Activated naive CD8-positive, alpha-beta T cell treated with anti-CD3 and anti-CD28 coated beads for 36 hours (primary cell): ENCODE data around the gene GTPBP3. TPM values are rescaled to one million over a fixed set of nuclear protein-coding genes. Genes with fewer than 3 reads are reported as not detected.

ENCODE experiments used
- DNase-seq: peaks from one replicate; pipeline ENCODE4 v3.0.0; 2021
- H3K27ac Mint-ChIP-seq: one replicate; pipeline ENCODE4 v1.8.0; 2022; ENCODE audit warnings: mild to moderate bottlenecking, moderate library complexity, mixed read lengths
- H3K27me3 Mint-ChIP-seq: one replicate; pipeline ENCODE4 v1.8.0; 2022; ENCODE audit warnings: mild to moderate bottlenecking, mixed read lengths
- H3K36me3 Mint-ChIP-seq: one replicate; pipeline ENCODE4 v1.8.0; 2021; ENCODE audit warnings: mild to moderate bottlenecking, mixed read lengths
- H3K4me1 Mint-ChIP-seq: one replicate; pipeline ENCODE4 v1.8.0; 2021; ENCODE audit warnings: mixed read lengths
- H3K4me3 Mint-ChIP-seq: one replicate; pipeline ENCODE4 v1.8.0; 2022; ENCODE audit warnings: mild to moderate bottlenecking, moderate library complexity, mixed read lengths
- H3K9me3 Mint-ChIP-seq: one replicate; pipeline ENCODE4 v1.8.0; 2022; ENCODE audit warnings: mixed read lengths
- total RNA-seq, 2 experiments: library from RNA; stranded (reverse); gene quantifications; one replicate each; pipeline ENCODE4 v1.2.3, GENCODE V29; 2021

The GTPBP3 gene
- total RNA-seq, 2 experiments from 2014 or later, result 49.0 to 49.6 TPM

GRCh38 chr19:17340302-17340870 is 3.0 kb downstream of the GTPBP3 start:
- H3K27me3 Mint-ChIP-seq, result no peaks in the 10 kb centered on the region
- no peak overlapping the region for H3K27ac Mint-ChIP-seq
- peaks cover 6% of the 10 kb centered on the region for H3K36me3 Mint-ChIP-seq
- H3K9me3 Mint-ChIP-seq, result no peaks in the 10 kb centered on the region
- no peak for DNase-seq
- no peak overlapping the region for H3K4me3 Mint-ChIP-seq
- H3K4me1 Mint-ChIP-seq, result peaks cover 11% of the 10 kb centered on the region

- Mint-ChIP-seq H3K36me3 (peaks cover 6% of the 10 kb centered on the region), H3K9me3 (no peaks in the 10 kb centered on the region)
These were observed 3.6 kb downstream of the GTPBP3 start for GRCh38 chr19:17340871-17341357.

GRCh38 chr19:17341386-17341785 is 4.0 kb downstream of the GTPBP3 start:
- Mint-ChIP-seq H3K4me1 (peaks cover 11% of the 10 kb centered on the region), H3K27ac (no peak overlapping the region), H3K9me3 (no peaks in the 10 kb centered on the region), H3K4me3 (no peak overlapping the region), H3K36me3 (peaks cover 6% of the 10 kb centered on the region), H3K27me3 (no peaks in the 10 kb centered on the region)
- no peak for DNase-seq

More at GRCh38 chr19:17340871-17341357, 3.6 kb downstream of the GTPBP3 start:
- H3K27ac Mint-ChIP-seq, result no peak overlapping the region
- H3K27me3 Mint-ChIP-seq, result no peaks in the 10 kb centered on the region
- DNase-seq, result no peak
- H3K4me3 Mint-ChIP-seq, result no peak overlapping the region
- H3K4me1 Mint-ChIP-seq, result peaks cover 11% of the 10 kb centered on the region

GRCh38 chr19:17341845-17342244 is 4.5 kb downstream of the GTPBP3 start:
- H3K27ac Mint-ChIP-seq, result no peak overlapping the region

GRCh38 chr19:17346109-17346671 is 8.8 kb downstream of the GTPBP3 start:
- no peaks in the 10 kb centered on the region for H3K9me3 Mint-ChIP-seq
- no peak overlapping the region for H3K4me3 Mint-ChIP-seq

More at GRCh38 chr19:17341845-17342244, 4.5 kb downstream of the GTPBP3 start:
- DNase-seq, result no peak
- Mint-ChIP-seq H3K27me3 (peaks cover 5% of the 10 kb centered on the region), H3K9me3 (no peaks in the 10 kb centered on the region), H3K36me3 (peaks cover 6% of the 10 kb centered on the region), H3K4me1 (peaks cover 8% of the 10 kb centered on the region), H3K4me3 (no peak overlapping the region)

GRCh38 chr19:17347361-17347760 is 10.0 kb downstream of the GTPBP3 start:
- Mint-ChIP-seq H3K36me3 (no peaks in the 10 kb centered on the region), H3K4me3 (no peak overlapping the region), H3K27ac (no peak overlapping the region), H3K9me3 (no peaks in the 10 kb centered on the region), H3K4me1 (peaks cover 7% of the 10 kb centered on the region), H3K27me3 (peaks cover 50% of the 10 kb centered on the region)
- no peak for DNase-seq

More at GRCh38 chr19:17346109-17346671, 8.8 kb downstream of the GTPBP3 start:
- peaks cover 2% of the 10 kb centered on the region for H3K4me1 Mint-ChIP-seq
- peaks cover 40% of the 10 kb centered on the region for H3K27me3 Mint-ChIP-seq
- no peak overlapping the region for H3K27ac Mint-ChIP-seq
- DNase-seq, result peak; percentile 80
- H3K36me3 Mint-ChIP-seq, result no peaks in the 10 kb centered on the region

- H3K36me3 Mint-ChIP-seq, result no peaks in the 10 kb centered on the region
- no peaks in the 10 kb centered on the region for H3K9me3 Mint-ChIP-seq
- no peak overlapping the region for H3K27ac Mint-ChIP-seq
- H3K4me3 Mint-ChIP-seq, result no peak overlapping the region
- DNase-seq, result no peak
- H3K4me1 Mint-ChIP-seq, result peaks cover 7% of the 10 kb centered on the region
- H3K27me3 Mint-ChIP-seq, result peaks cover 50% of the 10 kb centered on the region
These were observed 10.5 kb downstream of the GTPBP3 start for GRCh38 chr19:17347877-17348276.

GRCh38 chr19:17348700-17349099 is 11.3 kb downstream of the GTPBP3 start:
- H3K27me3 Mint-ChIP-seq, result peaks cover 56% of the 10 kb centered on the region
- no peak for DNase-seq
- H3K27ac Mint-ChIP-seq, result no peak overlapping the region
- no peaks in the 10 kb centered on the region for H3K9me3 Mint-ChIP-seq
- H3K4me1 Mint-ChIP-seq, result peaks cover 7% of the 10 kb centered on the region
- no peaks in the 10 kb centered on the region for H3K36me3 Mint-ChIP-seq
- no peak overlapping the region for H3K4me3 Mint-ChIP-seq

GRCh38 chr19:17351815-17352435 is 14.6 kb downstream of the GTPBP3 start:
- no peak for DNase-seq
- Mint-ChIP-seq H3K27ac (no peak overlapping the region), H3K36me3 (no peaks in the 10 kb centered on the region), H3K4me1 (peaks cover 5% of the 10 kb centered on the region), H3K9me3 (no peaks in the 10 kb centered on the region), H3K4me3 (no peak overlapping the region), H3K27me3 (peaks cover 51% of the 10 kb centered on the region)

- Mint-ChIP-seq H3K27ac (no peak overlapping the region), H3K4me1 (peaks cover 5% of the 10 kb centered on the region), H3K36me3 (no peaks in the 10 kb centered on the region), H3K4me3 (no peak overlapping the region), H3K27me3 (peaks cover 42% of the 10 kb centered on the region), H3K9me3 (no peaks in the 10 kb centered on the region)
- DNase-seq, result no peak
These were observed 15.4 kb downstream of the GTPBP3 start for GRCh38 chr19:17352608-17353280.

GRCh38 chr19:17353386-17353785 is 16.0 kb downstream of the GTPBP3 start:
- peaks cover 38% of the 10 kb centered on the region for H3K27me3 Mint-ChIP-seq
- H3K4me1 Mint-ChIP-seq, result peaks cover 5% of the 10 kb centered on the region
- H3K4me3 Mint-ChIP-seq, result no peak overlapping the region
- H3K27ac Mint-ChIP-seq, result no peak overlapping the region
- no peaks in the 10 kb centered on the region for H3K9me3 Mint-ChIP-seq
- H3K36me3 Mint-ChIP-seq, result no peaks in the 10 kb centered on the region
- DNase-seq, result no peak

GRCh38 chr19:17357078-17357666 is 19.8 kb downstream of the GTPBP3 start:
- H3K27me3 Mint-ChIP-seq, result peaks cover 6% of the 10 kb centered on the region
- no peaks in the 10 kb centered on the region for H3K4me1 Mint-ChIP-seq
- no peak for DNase-seq
- H3K36me3 Mint-ChIP-seq, result no peaks in the 10 kb centered on the region
- H3K27ac Mint-ChIP-seq, result no peak overlapping the region
- H3K9me3 Mint-ChIP-seq, result no peaks in the 10 kb centered on the region
- no peak overlapping the region for H3K4me3 Mint-ChIP-seq

GRCh38 chr19:17357724-17358123 is 20.4 kb downstream of the GTPBP3 start:
- Mint-ChIP-seq H3K27ac (no peak overlapping the region), H3K4me1 (no peaks in the 10 kb centered on the region), H3K9me3 (no peaks in the 10 kb centered on the region), H3K27me3 (peaks cover 6% of the 10 kb centered on the region), H3K36me3 (no peaks in the 10 kb centered on the region), H3K4me3 (no peak overlapping the region)
- DNase-seq, result no peak

- H3K4me1 Mint-ChIP-seq, result no peaks in the 10 kb centered on the region
- no peak overlapping the region for H3K27ac Mint-ChIP-seq
- no peak for DNase-seq
- no peak overlapping the region for H3K4me3 Mint-ChIP-seq
- H3K27me3 Mint-ChIP-seq, result peaks cover 3% of the 10 kb centered on the region
- H3K9me3 Mint-ChIP-seq, result no peaks in the 10 kb centered on the region
- H3K36me3 Mint-ChIP-seq, result no peaks in the 10 kb centered on the region
These were observed 21.0 kb downstream of the GTPBP3 start for GRCh38 chr19:17358395-17358794.
